Activated CD8-positive, alpha-beta T cell treated with anti-CD3 and anti-CD28 coated beads for 36 hours (primary cell): Measurements from ENCODE around the gene AGK. TPM values are rescaled to one million over a fixed set of nuclear protein-coding genes. Genes with fewer than 3 reads are reported as not detected.

Source experiments
- ATAC-seq: fragments of 200-7000 bp; cut with Tn5 transposase; one replicate; pipeline ENCODE4 v1.10.0; 2021; ENCODE audit warnings: mild to moderate bottlenecking, moderate library complexity
- CTCF ChIA-PET: fragments of 350-600 bp; sonication (Branson Sonifier 250); formaldehyde crosslinking; loops from one replicate; lab custom pipeline; 2021; ENCODE audit warnings: antibody characterized with exemption; lab: Charles Lee
- POLR2A ChIA-PET: fragments of 350-600 bp; sonication (Branson Sonifier 250); formaldehyde crosslinking; loops from one replicate; lab custom pipeline; 2021; ENCODE audit warnings: antibody characterized with exemption; lab: Charles Lee
- DNase-seq: peaks from one replicate; pipeline ENCODE4 v3.0.0-alpha.2; 2020
- H3K27ac Mint-ChIP-seq: one replicate; pipeline ENCODE4 v1.8.0; 2021; ENCODE audit warnings: mild to moderate bottlenecking, mixed read lengths
- H3K27me3 Mint-ChIP-seq: one replicate; pipeline ENCODE4 v1.8.0; 2021; ENCODE audit warnings: mixed read lengths
- H3K36me3 Mint-ChIP-seq: one replicate; pipeline ENCODE4 v1.8.0; 2021; ENCODE audit warnings: low read depth, mixed read lengths
- H3K4me1 Mint-ChIP-seq: one replicate; pipeline ENCODE4 v1.8.0; 2021; ENCODE audit warnings: low read depth, mixed read lengths
- H3K4me3 Mint-ChIP-seq: one replicate; pipeline ENCODE4 v1.8.0; 2021; ENCODE audit warnings: mild to moderate bottlenecking, moderate library complexity, mixed read lengths
- H3K9me3 Mint-ChIP-seq: one replicate; pipeline ENCODE4 v1.8.0; 2021; ENCODE audit warnings: mixed read lengths
- intact Hi-C: fragments of 100-400 bp; cut with micrococcal nuclease; formaldehyde crosslinking; loops from one replicate; pipeline ENCODE4 v1.10.0; 2022
- total RNA-seq, 2 experiments: library from RNA; stranded (reverse); gene quantifications; one replicate each; pipeline ENCODE4 v1.2.3, GENCODE V29; 2021
- TF ChIP-seq, protein P1 (sequence below): fragments of 200-600 bp; IDR thresholded peaks from one replicate; pipeline ENCODE4 v1.8.0; 2022; ENCODE audit warnings: antibody characterized with exemption, mild to moderate bottlenecking

Gene AGK
- total RNA-seq, 2 experiments from 2014 or later: 70.1 to 73.7 TPM

DNA sequence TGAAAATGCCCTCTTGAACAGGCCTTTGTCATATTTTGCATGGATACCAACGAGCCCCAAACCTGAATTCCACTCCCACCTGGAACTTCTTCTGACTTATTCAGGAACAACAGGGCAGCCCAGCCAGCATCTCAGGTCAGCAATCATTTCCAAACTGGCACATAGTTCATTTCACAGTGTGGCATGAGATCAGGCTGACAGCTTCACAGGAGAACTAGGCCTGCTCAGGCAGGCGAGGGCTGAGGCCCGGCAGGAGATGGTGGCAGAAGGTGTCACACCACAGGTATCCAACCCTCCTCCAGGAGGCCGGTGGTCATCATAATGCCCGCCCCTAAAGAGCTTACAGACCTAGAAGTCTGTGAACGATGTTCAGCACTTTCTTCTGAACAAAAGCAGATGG lies 108.3 kb downstream of the AGK start:
- ATAC-seq: no peak
- CTCF ChIA-PET: interaction anchor here (0.8 to 3.7 kb wide), 6 partner anchors 10 to 126 kb away, joined by 3 to 14 read pairs (median 4); partner anchors contain the start of genes SSBP1 and WEE2
- H3K4me3 Mint-ChIP-seq: no peak overlapping the region
- POLR2A ChIA-PET: interaction anchor here (0.9 kb wide), 1 partner anchor 103 kb away, joined by 3 read pairs; no protein-coding TSS in a partner anchor
- no peaks in the 10 kb centered on the region for H3K9me3 Mint-ChIP-seq
- peaks cover 13% of the 10 kb centered on the region for H3K4me1 Mint-ChIP-seq
- no peak for DNase-seq
- intact Hi-C loops: no loop called here
- peak overlapping the region; percentile 53 for H3K27ac Mint-ChIP-seq
- H3K36me3 Mint-ChIP-seq: peaks cover 25% of the 10 kb centered on the region
- H3K27me3 Mint-ChIP-seq: no peaks in the 10 kb centered on the region
- TF ChIP-seq, protein P1, sequence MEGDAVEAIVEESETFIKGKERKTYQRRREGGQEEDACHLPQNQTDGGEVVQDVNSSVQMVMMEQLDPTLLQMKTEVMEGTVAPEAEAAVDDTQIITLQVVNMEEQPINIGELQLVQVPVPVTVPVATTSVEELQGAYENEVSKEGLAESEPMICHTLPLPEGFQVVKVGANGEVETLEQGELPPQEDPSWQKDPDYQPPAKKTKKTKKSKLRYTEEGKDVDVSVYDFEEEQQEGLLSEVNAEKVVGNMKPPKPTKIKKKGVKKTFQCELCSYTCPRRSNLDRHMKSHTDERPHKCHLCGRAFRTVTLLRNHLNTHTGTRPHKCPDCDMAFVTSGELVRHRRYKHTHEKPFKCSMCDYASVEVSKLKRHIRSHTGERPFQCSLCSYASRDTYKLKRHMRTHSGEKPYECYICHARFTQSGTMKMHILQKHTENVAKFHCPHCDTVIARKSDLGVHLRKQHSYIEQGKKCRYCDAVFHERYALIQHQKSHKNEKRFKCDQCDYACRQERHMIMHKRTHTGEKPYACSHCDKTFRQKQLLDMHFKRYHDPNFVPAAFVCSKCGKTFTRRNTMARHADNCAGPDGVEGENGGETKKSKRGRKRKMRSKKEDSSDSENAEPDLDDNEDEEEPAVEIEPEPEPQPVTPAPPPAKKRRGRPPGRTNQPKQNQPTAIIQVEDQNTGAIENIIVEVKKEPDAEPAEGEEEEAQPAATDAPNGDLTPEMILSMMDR: no peak

DNA sequence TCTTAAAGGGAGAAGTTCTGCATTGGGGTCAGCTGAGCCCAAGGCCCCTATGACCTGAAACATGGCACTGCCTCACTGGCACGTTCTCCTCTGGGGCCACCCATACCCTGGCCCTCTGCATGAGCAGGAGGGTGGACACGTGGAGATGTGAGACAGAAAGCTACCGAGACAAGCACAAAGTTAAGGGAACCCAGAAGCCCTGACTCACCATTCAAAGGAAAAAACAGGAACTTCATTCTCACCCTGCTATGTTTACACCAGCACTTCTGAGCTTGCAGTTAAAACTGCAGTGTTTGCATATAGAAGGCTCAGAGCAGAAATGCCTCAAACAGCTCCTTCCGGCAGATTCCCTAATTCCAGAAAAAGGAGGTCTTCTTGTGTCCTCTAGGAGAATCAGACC lies 109.0 kb downstream of the AGK start:
- Mint-ChIP-seq H3K27ac (peak overlapping the region; percentile 71), H3K27me3 (no peaks in the 10 kb centered on the region), H3K4me1 (peaks cover 10% of the 10 kb centered on the region), H3K4me3 (no peak overlapping the region), H3K36me3 (peaks cover 17% of the 10 kb centered on the region), H3K9me3 (no peaks in the 10 kb centered on the region)
- ChIA-PET CTCF (interaction anchor here (1.1 to 3.7 kb wide), 4 partner anchors 15 to 126 kb away, joined by 3 to 14 read pairs (median 6); partner anchors contain the start of genes SSBP1 and WEE2), POLR2A (interaction anchor here (0.7 to 1.3 kb wide), 2 partner anchors 11 to 60 kb away, joined by 3 read pairs; no protein-coding TSS in a partner anchor)
- DNase-seq (no peak), ATAC-seq (no peak)
- intact Hi-C loops: no loop called here
- TF ChIP-seq, protein P1: no peak

DNA sequence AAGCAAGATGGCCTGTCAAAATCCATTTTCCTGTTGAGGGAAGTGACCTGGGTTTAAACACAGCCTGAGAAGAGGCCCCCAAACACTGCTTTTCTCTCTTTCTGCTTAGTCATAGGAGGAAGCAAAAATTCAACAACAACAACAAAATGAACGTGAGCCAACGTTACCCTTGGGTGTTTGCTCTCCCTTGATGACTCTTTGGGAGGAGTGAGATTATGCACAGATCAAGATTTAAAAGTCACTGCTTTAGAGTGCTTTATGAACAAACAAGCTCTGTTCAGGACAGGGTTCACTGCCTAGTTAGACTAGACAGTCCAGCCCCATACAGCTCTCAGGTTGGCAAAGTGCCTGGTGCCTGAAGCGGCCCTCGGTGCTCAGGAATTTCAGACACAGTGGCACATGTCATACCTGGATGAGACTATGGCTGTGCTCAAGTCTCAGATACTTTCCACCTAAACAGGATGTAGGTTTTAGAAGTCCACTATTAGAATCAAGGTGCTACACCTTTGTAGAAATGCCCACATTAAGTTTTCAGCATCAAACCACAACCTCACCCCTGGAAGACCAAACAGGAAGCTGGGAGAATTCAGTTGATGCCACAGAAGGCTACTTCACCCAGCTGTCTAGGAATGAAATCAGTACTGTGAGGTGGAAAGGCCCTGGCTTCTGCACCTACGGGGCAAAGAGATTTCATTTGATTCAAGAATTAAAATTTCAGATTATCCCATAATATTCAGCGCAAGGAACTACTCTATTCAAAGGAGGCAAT lies 112.1 kb downstream of the AGK start:
- H3K4me3 Mint-ChIP-seq: no peak overlapping the region
- no peak for DNase-seq
- peak overlapping the region; percentile 86 for H3K27ac Mint-ChIP-seq
- H3K27me3 Mint-ChIP-seq: no peaks in the 10 kb centered on the region
- peaks cover 21% of the 10 kb centered on the region for H3K36me3 Mint-ChIP-seq
- intact Hi-C loops: no loop called here
- ChIA-PET CTCF (interaction anchor here (0.7 to 2.8 kb wide), 4 partner anchors 8 to 75 kb away, joined by 3 to 9 read pairs (median 4); partner anchors contain the start of gene SSBP1), POLR2A (interaction anchor here (1.6 kb wide), 1 partner anchor 75 kb away, joined by 5 read pairs; the partner anchor contains the start of gene SSBP1)
- peak; percentile 13 for ATAC-seq
- H3K9me3 Mint-ChIP-seq: no peaks in the 10 kb centered on the region
- H3K4me1 Mint-ChIP-seq: peaks cover 10% of the 10 kb centered on the region
- TF ChIP-seq, protein P1: no peak

DNA sequence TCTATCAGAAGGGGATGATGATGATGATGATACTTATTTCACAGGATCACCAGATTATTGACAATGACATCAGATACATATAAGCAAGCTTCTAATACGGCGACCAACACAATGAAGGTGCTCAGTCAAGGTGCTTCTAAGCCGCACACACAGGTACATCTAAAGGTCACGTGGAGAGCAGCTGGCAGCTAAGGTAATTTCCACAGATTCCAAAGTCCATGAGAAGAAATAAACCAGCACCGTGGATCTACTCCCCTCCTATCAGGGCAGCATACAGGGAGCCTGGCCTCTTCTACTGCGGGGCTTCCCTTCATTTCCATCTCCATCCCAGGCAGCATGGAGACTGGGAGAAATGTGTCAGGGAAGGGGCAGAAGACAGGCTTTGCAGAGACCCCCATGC lies 113.2 kb downstream of the AGK start:
- ChIA-PET CTCF (interaction anchor here (1.8 to 2.8 kb wide), 2 partner anchors 9 to 11 kb away, joined by 4 to 9 read pairs; no protein-coding TSS in a partner anchor), POLR2A (interaction anchor here (1.6 kb wide), 1 partner anchor 74 kb away, joined by 5 read pairs; the partner anchor contains the start of gene SSBP1)
- ATAC-seq (no peak), DNase-seq (no peak)
- Mint-ChIP-seq H3K4me1 (peaks cover 10% of the 10 kb centered on the region), H3K4me3 (no peak overlapping the region), H3K27me3 (no peaks in the 10 kb centered on the region), H3K27ac (peak overlapping the region; percentile 52), H3K36me3 (peaks cover 23% of the 10 kb centered on the region), H3K9me3 (no peaks in the 10 kb centered on the region)
- TF ChIP-seq, protein P1: no peak
- intact Hi-C loops: no loop called here
